Fibroblast of skin of left biceps (primary cell): ENCODE results near the gene OSBPL2.

Source experiments
- DNase-seq, 2 experiments: peaks; one replicate each; pipeline ENCODE4 v3.0.0-alpha.2; 2013; ENCODE audit warnings: low read depth in 2 of 2

OSBPL2 gene

GRCh38 chr20:62285151-62285550 is 46.8 kb downstream of the OSBPL2 start:
- DNase-seq: no peak

DNA sequence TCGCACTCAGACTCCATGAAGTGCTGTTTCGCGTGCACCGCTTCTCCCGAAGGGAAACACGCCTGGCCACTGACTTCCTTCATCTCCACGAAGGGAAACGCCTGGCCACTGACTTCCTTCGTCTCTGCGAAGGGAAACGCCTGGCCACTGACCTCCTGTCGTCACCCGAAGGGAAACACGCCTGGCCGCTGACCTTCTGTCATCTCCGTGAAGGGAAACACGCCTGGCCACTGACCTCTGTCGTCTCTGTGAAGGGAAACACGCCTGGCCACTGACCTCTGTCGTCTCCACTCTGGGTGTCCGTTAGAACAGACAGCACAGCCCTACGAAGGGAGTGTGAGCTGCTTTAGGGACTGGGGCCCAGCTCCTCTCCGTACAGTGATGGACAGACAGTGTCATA is 47.4 kb downstream of the OSBPL2 start:
- DNase-seq: no peak

DNA sequence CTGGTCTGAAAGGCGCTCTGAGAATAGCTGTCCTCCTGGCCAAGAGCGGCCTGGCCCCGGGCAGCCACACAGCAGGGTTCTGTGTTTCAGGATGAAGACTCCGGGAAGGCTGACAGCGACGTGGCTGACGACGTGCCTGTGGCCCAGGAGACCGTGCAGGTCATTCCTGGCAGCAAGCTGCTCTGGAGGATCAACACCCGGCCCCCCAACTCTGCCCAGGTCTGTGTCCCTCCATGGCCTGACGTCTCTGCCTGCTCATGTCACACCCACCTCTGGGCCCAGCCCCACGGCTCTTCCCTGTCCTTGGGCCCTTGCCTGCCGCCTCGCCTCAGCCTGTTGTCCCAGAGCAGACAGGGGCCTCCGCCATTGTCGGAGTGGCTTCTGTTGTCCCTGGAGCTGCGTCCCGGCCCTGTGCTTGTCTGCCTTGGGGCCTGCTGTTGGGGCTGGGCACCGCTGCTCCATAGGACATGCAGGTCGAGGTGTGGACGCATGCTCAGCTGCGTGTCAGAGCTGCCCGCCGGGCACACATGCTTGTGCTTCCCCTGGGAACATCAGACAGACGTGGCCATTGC is 48.3 kb downstream of the OSBPL2 start:
- DNase-seq: no peak

GRCh38 chr20:62287129-62287528 is 48.8 kb downstream of the OSBPL2 start:
- DNase-seq: no peak

DNA sequence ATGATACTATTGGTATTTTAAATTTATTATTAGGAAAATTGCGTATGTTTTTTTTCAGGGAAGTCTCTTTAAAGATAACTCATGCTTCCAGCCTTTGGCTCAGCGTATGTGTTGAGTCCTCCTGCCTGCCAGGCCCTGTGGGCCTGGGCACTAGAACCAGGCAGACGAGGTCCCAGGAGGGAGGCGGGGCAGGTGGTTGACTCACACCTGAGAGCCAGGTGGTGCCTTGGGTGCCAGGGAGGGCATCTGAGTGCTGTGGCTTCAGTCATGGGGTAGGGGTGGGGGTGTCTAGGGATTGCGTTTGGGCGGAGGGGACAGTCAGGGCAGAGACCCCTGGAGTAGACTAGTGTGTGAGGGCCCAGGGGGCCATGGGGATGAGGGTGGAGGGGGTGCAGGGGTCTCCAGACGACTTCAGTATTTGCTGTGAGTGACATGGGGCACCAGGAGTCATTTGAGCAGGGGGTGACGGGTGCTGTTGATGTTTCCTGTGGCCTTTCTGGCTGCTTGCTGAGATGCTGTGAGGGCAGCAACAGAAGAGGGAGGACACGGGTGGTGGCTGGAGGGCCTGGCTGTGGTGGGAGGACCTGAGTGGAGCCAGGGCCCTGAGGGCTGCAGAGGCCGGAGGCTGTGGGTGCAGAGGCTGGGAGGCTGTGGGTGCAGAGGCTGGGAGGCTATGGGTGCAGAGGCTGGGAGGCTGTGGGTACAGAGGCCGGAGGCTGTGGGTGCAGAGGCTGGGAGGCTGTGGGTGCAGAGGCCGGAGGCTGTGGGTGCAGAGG is 49.6 kb downstream of the OSBPL2 start:
- no peak for DNase-seq

GRCh38 chr20:62288535-62289105 is 50.3 kb downstream of the OSBPL2 start:
- no peak for DNase-seq

- no peak for DNase-seq
Observed at GRCh38 chr20:62289131-62289530, 50.8 kb downstream of the OSBPL2 start.

GRCh38 chr20:62289898-62290297 is 51.6 kb downstream of the OSBPL2 start:
- no peak for DNase-seq

GRCh38 chr20:62291251-62292066 is 53.1 kb downstream of the OSBPL2 start:
- DNase-seq: no peak

- no peak for DNase-seq
Observed at GRCh38 chr20:62292108-62292507, 53.8 kb downstream of the OSBPL2 start.

DNA sequence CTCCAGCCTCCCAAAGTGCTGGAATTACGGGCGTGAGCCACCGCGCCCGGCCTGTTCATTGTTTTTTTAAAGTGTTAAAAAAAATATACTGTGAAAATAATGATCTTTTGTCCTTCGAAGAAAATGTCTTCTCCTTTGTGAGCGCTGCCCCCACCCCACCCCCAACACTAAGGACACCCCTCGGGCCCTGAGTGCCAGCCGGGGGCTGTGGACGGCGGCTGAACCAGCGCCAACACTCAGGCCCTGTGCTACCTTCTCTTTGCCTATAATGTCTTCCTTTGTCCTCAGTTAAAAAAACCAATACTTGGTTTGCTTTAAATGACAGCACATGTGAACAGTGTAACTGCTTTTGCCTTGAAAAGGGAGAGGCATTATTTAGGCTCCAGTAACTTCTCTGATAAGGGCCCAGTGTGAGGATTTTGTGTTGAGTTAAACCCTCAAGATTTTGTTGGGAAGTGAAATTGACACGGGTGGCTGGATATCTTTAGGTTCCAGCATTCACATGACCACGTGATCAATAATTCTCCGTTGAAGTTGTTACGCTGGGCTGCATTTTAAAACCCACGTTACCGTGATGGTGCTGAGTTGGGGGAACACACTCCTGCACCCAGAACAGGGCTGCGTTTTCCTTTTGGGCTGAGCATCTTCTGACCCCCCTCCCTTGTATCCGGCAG is 54.9 kb downstream of the OSBPL2 start:
- no peak for DNase-seq

- DNase-seq: no peak
Observed at GRCh38 chr20:62293946-62294345, 55.6 kb downstream of the OSBPL2 start.

DNA sequence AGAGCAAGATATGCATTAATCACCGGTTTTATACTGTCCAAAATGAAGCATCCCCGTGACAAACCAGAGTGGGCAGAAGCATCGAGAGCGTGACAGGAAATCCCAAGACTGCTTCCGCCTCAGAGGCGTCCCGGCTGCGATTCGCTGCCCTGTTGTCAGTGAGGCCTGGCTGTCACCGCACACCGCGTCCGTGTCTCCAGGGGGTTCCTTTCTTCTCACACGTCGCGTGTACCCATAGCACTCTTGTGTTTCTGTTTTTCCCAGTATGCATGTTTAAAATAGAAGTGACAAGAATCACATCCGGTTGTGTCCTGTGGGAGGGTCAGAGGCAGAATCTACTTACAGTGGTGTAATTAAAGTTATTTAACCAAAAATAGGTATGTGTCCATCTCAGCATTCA is 56.2 kb downstream of the OSBPL2 start:
- DNase-seq: no peak

- no peak for DNase-seq
Observed at GRCh38 chr20:62296724-62297448, 58.6 kb downstream of the OSBPL2 start.

DNA sequence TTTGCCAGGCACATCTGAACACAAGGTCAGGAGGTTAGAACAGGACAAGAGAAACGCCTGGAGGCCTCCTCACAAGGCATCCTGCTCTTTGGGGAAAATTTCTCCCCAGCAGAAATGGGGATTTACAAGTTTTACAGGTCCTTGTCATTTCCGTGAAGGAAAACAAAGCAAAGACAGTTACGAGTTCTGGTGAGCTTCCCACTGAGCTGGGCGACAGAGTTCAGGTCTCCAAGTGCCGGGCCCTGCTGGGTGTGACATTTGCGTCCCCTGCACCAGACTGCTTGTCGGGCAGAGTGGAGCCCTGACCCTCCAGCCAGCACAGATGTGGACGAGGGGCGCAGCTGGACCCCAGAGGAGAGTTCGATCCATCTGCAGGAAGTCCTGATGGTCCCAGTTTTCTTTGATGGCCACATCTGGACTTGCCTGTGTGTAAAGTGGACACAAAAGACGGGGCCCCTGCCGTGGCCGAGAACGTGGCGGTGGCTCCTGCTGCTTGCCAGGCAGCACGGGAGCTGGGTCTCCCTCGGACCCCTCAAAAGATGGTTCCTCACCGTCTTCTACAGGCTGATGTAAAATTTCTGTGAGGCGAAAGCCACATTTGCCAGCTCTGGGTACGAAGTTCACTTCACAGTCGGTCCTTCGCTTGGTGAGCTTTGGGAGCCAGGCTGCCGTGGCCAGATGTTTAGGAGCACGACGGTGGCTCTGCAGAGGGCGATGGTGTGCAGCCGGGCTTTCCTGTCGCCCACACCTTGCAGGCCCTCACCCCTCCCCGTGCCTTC is 59.3 kb downstream of the OSBPL2 start:
- DNase-seq: no peak

GRCh38 chr20:62298577-62299249 is 60.4 kb downstream of the OSBPL2 start:
- no peak for DNase-seq

DNA sequence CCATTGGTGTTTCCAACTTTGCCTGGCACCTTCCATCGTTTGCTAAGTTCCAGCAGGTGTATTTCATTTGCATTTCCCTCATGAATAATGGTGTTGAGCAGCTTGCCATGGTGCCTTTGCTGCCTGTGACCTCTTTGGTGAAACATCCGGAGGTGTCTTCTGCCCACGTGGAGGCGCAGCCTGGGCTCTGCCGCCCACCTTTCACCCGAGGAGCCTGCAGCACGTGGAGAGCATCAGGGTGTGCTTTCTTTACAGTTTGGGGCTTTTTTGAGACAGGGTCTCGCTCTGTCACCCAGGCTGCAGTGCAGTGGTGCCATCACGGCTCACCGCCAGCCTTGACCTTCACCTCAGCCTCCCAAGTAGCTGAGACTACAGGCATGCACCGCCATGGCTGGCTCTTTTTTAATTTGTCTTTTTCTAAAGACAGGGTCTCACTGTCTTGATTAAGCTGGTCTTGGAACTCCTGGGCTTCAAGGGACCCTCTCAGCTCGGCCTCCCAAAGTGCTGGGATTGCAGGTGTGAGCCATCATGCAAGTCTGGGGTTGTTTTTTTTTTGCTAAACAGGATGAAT is 61.4 kb downstream of the OSBPL2 start:
- DNase-seq: no peak

DNA sequence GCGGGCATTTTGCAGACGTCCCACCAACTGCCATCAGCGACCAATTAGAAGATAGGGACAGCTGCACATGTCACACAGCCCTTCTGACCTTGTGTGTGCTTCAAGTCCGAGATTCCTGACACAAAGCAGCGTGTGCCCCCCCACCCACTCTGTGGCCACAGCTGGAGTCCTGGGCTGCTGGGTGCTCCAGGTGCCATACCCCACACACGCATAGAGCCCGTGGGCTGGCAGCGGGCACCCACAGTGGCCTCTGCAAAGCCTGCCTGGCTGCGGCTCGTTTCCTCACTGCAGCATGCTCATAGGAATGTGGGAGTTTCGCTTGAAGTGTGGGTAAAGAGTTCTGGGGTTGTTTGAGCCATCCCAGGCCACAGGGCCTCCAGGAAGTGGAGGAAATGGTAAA is 62.0 kb downstream of the OSBPL2 start:
- no peak for DNase-seq

DNA sequence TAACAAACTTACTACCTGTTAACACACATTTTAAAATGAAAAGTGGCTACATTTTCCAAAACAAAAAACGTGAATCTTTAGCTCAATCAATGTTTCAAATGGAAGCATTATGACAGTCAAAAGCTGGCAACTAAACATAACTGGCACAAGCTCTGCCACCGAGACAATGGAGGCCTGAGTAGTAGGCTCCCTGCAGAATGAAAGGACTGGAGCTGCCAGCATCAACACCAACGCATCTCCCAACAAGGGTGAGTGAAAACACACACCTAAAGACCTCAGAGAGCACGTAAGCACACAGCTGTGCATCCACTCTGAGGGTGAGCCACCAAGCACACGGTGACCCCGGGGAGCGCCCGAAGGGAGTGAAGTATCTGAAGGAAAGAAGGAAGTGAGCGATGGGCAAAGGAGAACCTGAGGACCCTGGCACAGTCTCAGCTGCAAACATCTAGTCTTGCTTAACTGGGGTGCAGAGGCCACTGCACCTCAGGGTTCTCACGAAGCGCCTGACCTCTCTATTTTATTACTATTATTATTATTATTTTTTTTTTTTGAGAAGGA is 62.9 kb downstream of the OSBPL2 start:
- no peak for DNase-seq
